ENCODE measurements around the gene PPP3CB. TPM values are rescaled to one million over a fixed set of nuclear protein-coding genes. Genes with fewer than 3 reads are reported as not detected.

PPP3CB gene
- total RNA-seq, 2 donors from 2014 or later = 38.6 to 44.3 TPM

DNA sequence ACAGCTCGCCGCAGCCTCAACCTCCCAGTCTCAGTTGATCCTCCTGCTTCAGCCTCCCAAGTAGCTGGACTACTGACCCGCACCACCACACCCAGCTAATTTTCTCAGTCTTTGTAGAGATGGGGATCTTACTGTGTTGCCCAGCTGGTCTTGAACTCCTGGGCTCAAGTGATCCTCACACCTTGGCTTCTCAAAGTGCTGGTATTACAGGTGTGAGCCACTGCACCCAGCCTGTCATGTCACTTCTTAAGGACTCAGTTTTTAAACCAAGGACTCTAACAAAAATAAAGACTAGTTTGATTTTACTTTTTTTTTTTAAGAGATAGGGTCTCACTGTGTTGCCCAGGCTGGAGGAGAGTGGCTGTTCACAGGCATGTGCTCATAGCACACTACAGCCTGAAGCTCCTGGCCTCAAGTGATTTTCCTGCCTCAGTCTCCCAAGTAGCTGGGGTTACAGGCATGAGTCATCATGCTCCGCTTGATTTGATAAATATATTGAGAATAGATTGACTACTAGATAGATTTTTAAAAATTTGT, 16.5 kb upstream of the PPP3CB start:
- TF ChIP-seq, protein P1, sequence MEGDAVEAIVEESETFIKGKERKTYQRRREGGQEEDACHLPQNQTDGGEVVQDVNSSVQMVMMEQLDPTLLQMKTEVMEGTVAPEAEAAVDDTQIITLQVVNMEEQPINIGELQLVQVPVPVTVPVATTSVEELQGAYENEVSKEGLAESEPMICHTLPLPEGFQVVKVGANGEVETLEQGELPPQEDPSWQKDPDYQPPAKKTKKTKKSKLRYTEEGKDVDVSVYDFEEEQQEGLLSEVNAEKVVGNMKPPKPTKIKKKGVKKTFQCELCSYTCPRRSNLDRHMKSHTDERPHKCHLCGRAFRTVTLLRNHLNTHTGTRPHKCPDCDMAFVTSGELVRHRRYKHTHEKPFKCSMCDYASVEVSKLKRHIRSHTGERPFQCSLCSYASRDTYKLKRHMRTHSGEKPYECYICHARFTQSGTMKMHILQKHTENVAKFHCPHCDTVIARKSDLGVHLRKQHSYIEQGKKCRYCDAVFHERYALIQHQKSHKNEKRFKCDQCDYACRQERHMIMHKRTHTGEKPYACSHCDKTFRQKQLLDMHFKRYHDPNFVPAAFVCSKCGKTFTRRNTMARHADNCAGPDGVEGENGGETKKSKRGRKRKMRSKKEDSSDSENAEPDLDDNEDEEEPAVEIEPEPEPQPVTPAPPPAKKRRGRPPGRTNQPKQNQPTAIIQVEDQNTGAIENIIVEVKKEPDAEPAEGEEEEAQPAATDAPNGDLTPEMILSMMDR (IDR thresholded peaks at IDR 0.05) = no peak
- TF ChIP-seq POLR2A (IDR thresholded peaks at IDR 0.05) (no peak), POLR2AphosphoS5 (IDR thresholded peaks at IDR 0.05) (no peak)
- Histone ChIP-seq H3K9me3 (no peaks in the 10 kb centered on the region), H3K27me3 (replicated peaks; ENCODE audit: insufficient read depth) (no peaks in the 10 kb centered on the region), H3K4me3 (no peak overlapping the region), H3K4me1 (replicated peaks) (no peaks in the 10 kb centered on the region), H3K36me3 (no peaks in the 10 kb centered on the region), H3K27ac (no peak overlapping the region)
- WGBS = 98% methylated on average over 4 of the region's 4 CpGs
- no peak for DNase-seq (ENCODE audit: low spot score)
- intact Hi-C loops (cut with DNase I) = no loop called here

- TF ChIP-seq, protein P1 (IDR thresholded peaks at IDR 0.05) = no peak
- TF ChIP-seq POLR2AphosphoS5 (IDR thresholded peaks at IDR 0.05) = no peak
- no peak for TF ChIP-seq POLR2A (IDR thresholded peaks at IDR 0.05)
- no peaks in the 10 kb centered on the region for H3K27me3 ChIP-seq (replicated peaks; ENCODE audit: insufficient read depth)
- no peaks in the 10 kb centered on the region for H3K4me1 ChIP-seq (replicated peaks)
- H3K27ac ChIP-seq = no peak overlapping the region
- DNase-seq (ENCODE audit: low spot score) = no peak
- intact Hi-C loops (cut with DNase I) = no loop called here
- H3K36me3 ChIP-seq = no peaks in the 10 kb centered on the region
- H3K4me3 ChIP-seq = no peak overlapping the region
- no peaks in the 10 kb centered on the region for H3K9me3 ChIP-seq
- WGBS = 91% methylated on average over 5 of the region's 5 CpGs
Measured at GRCh38 chr10:73509695-73510094, 13.9 kb upstream of the PPP3CB start.

GRCh38 chr10:73506491-73506890, 10.7 kb upstream of the PPP3CB start:
- TF ChIP-seq, protein P1 (IDR thresholded peaks at IDR 0.05) = no peak
- TF ChIP-seq POLR2AphosphoS5 (IDR thresholded peaks at IDR 0.05) (no peak), POLR2A (IDR thresholded peaks at IDR 0.05) (no peak)
- 83% methylated on average over 1 of the region's 1 CpG for WGBS
- H3K4me3 ChIP-seq = no peak overlapping the region
- H3K9me3 ChIP-seq = no peaks in the 10 kb centered on the region
- intact Hi-C loops (cut with DNase I) = no loop called here
- no peaks in the 10 kb centered on the region for H3K4me1 ChIP-seq (replicated peaks)
- H3K27me3 ChIP-seq (replicated peaks; ENCODE audit: insufficient read depth) = no peaks in the 10 kb centered on the region
- H3K27ac ChIP-seq = no peak overlapping the region
- peaks cover 0 to 4% of the 10 kb centered on the region in 2 donors for H3K36me3 ChIP-seq
- no peak for DNase-seq (ENCODE audit: low spot score)

DNA sequence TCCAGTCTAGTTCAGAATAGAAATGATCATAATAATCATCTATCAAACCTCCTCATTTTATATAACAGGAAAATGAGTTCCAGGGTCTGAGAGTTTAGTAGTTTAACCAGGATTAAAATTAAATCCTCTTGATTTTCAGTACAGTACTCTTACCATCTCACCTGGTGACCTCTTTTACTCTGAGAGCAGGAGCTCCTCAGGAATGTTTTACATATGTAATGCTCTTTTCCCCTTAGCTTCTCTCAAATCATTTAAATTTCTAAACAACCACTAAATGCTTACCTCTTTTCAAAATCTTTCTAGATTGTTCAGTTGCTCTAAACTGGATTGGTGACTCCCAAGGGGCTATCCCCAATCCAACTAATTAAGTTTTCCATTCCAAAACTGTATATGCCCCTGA, 10.2 kb upstream of the PPP3CB start:
- H3K27ac ChIP-seq = no peak overlapping the region
- H3K36me3 ChIP-seq = peaks cover 0 to 4% of the 10 kb centered on the region in 2 donors
- DNase-seq (ENCODE audit: low spot score) = no peak
- no peaks in the 10 kb centered on the region for H3K27me3 ChIP-seq (replicated peaks; ENCODE audit: insufficient read depth)
- no peaks in the 10 kb centered on the region for H3K4me1 ChIP-seq (replicated peaks)
- TF ChIP-seq POLR2A (IDR thresholded peaks at IDR 0.05) (no peak), POLR2AphosphoS5 (IDR thresholded peaks at IDR 0.05) (no peak)
- TF ChIP-seq, protein P1 (IDR thresholded peaks at IDR 0.05) = no peak
- intact Hi-C loops (cut with DNase I) = no loop called here
- H3K4me3 ChIP-seq = no peak overlapping the region
- no peaks in the 10 kb centered on the region for H3K9me3 ChIP-seq

DNA sequence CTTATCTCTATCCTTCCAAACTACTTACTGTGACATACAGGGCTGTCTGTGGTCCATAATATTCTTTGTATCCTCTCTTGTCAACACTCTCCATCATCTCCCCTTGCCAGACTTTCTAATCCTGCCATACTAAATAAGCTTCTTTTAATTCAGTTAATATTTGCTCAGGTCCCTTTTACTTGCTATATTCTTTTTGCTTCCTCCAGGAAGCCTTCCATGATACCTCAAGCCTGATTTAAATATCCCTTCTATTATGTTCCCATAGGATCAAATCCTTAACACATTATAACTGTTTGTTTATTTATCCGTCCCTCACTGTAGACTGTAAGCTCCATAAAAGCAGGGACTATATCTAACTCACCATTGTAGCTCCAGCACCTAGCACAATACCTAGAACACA, 7.2 kb upstream of the PPP3CB start:
- Histone ChIP-seq H3K27ac (no peak overlapping the region), H3K4me1 (replicated peaks) (no peaks in the 10 kb centered on the region), H3K4me3 (no peak overlapping the region), H3K36me3 (peaks cover 4 to 8% of the 10 kb centered on the region in 2 donors), H3K9me3 (no peaks in the 10 kb centered on the region), H3K27me3 (replicated peaks; ENCODE audit: insufficient read depth) (no peaks in the 10 kb centered on the region)
- DNase-seq (ENCODE audit: low spot score) = no peak
- WGBS = 88% methylated on average over 1 of the region's 1 CpG
- intact Hi-C loops (cut with DNase I) = no loop called here
- TF ChIP-seq POLR2A (IDR thresholded peaks at IDR 0.05) = no peak
- TF ChIP-seq POLR2AphosphoS5 (IDR thresholded peaks at IDR 0.05) = no peak
- TF ChIP-seq, protein P1 (IDR thresholded peaks at IDR 0.05) = no peak

Data from prostate gland (tissue), 2 donors.